Left lung (tissue), 10 donors: ENCODE measurements around the gene PDE3B. TPM values are rescaled to one million over a fixed set of nuclear protein-coding genes. Genes with fewer than 3 reads are reported as not detected.

ENCODE experiments used
- ATAC-seq: fragments of 200-7000 bp; cut with Tn5 transposase; one replicate; pipeline ENCODE4 v1.9.1; 2020; ENCODE audit warnings: moderate library complexity
- DNase-seq, 4 donors: peaks; one replicate each; pipeline ENCODE4 v3.0.0-alpha.2; 2013 to 2020
- H3K27ac ChIP-seq, 2 donors: fragments of 200-600 bp; sonication (generic) in 1 of 2; one replicate each; pipeline versions ENCODE4 v1.5.0 to v1.8.0; 2020 to 2021
- H3K27me3 ChIP-seq, 2 donors: fragments of 200-600 bp; sonication (generic) in 1 of 2; one replicate each; pipeline versions ENCODE4 v1.5.0 to v1.8.0; 2020 to 2021
- H3K36me3 ChIP-seq, 2 donors: fragments of 200-600 bp; sonication (generic) in 1 of 2; one replicate each; pipeline versions ENCODE4 v1.5.0 to v1.8.0; 2020 to 2021
- H3K4me1 ChIP-seq, 2 donors: fragments of 200-600 bp; one replicate each; pipeline ENCODE4 v1.8.0; 2021
- H3K4me3 ChIP-seq, 2 donors: fragments of 200-600 bp; sonication (generic) in 1 of 2; one replicate each; pipeline versions ENCODE4 v1.5.0 to v1.8.0; 2020 to 2021; ENCODE audit warnings: mild to moderate bottlenecking in 1 of 2
- H3K9me3 ChIP-seq, 2 donors: fragments of 200-600 bp; sonication (generic) in 1 of 2; one replicate each; pipeline versions ENCODE4 v1.5.0 to v1.8.0; 2020 to 2021
- CTCF ChIP-seq, 2 donors: fragments of 200-600 bp; sonication (generic) in 1 of 2; IDR thresholded peaks; one replicate each; pipeline versions ENCODE4 v1.5.0 to v1.8.0; 2021; ENCODE audit warnings: antibody characterized with exemption in 2 of 2
- intact Hi-C, 2 donors: fragments of 100-400 bp; cut with DNase I; formaldehyde crosslinking; loops; one replicate each; pipeline versions ENCODE4 v1.11.2 to v1.14.2; 2022
- polyA plus RNA-seq, 6 donors: library from polyadenylated mRNA; unstranded; fragments of 120-200 nt; gene quantifications; one replicate each; pipeline ENCODE4 v1.2.1, GENCODE V29; 2013; ENCODE audit not compliant: insufficient read length in 6 of 6
- total RNA-seq, 2 donors: library from RNA; stranded (reverse); fragmentation: NEBNext Ultra II Directional; extraction: Animal tissue kit (Norgen Biotek cat#: 25700); gene quantifications; one replicate each; pipeline ENCODE4 v1.2.1, GENCODE V29; 2021
- donor health status: DM: no; HTN: yes; CAD: no.
- donor health status: DM: no; HTN: no; CAD: no.

PDE3B gene
- total and polyA plus RNA-seq, 8 donors = 17.0 to 36.2 (median 30.9) TPM

DNA sequence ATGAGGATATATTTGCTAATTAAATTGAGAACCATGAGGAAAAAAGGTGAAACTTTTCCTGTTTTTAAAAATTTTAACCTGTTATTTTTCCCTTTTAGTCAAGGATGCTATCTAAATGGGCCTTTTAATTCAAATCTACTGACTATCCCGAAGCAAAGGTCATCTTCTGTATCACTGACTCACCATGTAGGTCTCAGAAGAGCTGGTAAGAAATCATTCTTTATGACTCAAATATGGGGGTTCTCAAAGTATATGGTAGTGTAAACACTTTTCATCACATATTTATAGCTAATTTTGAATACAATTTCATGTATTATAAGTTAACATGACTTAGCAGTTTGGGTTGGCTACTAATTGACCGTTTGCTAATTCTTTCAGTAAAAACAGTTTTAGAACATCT lies 160.2 kb downstream of the PDE3B start:
- H3K4me1 ChIP-seq = no peaks in the 10 kb centered on the region
- H3K4me3 ChIP-seq = no peak overlapping the region
- H3K27ac ChIP-seq = no peak overlapping the region
- ATAC-seq (no peak), DNase-seq (no peak)
- H3K36me3 ChIP-seq = peaks cover 0 to 6% of the 10 kb centered on the region in 2 donors
- intact Hi-C loops = loop anchor here in 1 of 2 donors (10.0 kb wide), 1 partner anchor 269 kb away; no protein-coding TSS in a partner anchor
- H3K9me3 ChIP-seq = no peaks in the 10 kb centered on the region
- H3K27me3 ChIP-seq = no peaks in the 10 kb centered on the region
- no peak for TF ChIP-seq CTCF (IDR thresholded peaks at IDR 0.05)

GRCh38 chr11:14809466-14809865 lies 165.9 kb downstream of the PDE3B start:
- intact Hi-C loops = loop anchor here in 1 of 2 donors (10.0 kb wide), 1 partner anchor 275 kb away; no protein-coding TSS in a partner anchor
- DNase-seq = no peak
- H3K27ac ChIP-seq = no peak overlapping the region
- H3K4me1 ChIP-seq = peaks cover 0 to 7% of the 10 kb centered on the region in 2 donors
- no peaks in the 10 kb centered on the region for H3K27me3 ChIP-seq
- H3K9me3 ChIP-seq = no peaks in the 10 kb centered on the region
- H3K36me3 ChIP-seq = peaks cover 0 to 6% of the 10 kb centered on the region in 2 donors
- ATAC-seq = no peak
- no peak for TF ChIP-seq CTCF (IDR thresholded peaks at IDR 0.05)
- H3K4me3 ChIP-seq = no peak overlapping the region

GRCh38 chr11:14812757-14813156 lies 169.2 kb downstream of the PDE3B start:
- H3K27me3 ChIP-seq = no peaks in the 10 kb centered on the region
- no peaks in the 10 kb centered on the region for H3K9me3 ChIP-seq
- no peaks in the 10 kb centered on the region for H3K36me3 ChIP-seq
- ATAC-seq (no peak), DNase-seq (no peak)
- H3K4me1 ChIP-seq = peaks cover 0 to 7% of the 10 kb centered on the region in 2 donors
- intact Hi-C loops = no loop called here
- no peak overlapping the region for H3K4me3 ChIP-seq
- TF ChIP-seq CTCF (IDR thresholded peaks at IDR 0.05) = no peak
- no peak overlapping the region for H3K27ac ChIP-seq

DNA sequence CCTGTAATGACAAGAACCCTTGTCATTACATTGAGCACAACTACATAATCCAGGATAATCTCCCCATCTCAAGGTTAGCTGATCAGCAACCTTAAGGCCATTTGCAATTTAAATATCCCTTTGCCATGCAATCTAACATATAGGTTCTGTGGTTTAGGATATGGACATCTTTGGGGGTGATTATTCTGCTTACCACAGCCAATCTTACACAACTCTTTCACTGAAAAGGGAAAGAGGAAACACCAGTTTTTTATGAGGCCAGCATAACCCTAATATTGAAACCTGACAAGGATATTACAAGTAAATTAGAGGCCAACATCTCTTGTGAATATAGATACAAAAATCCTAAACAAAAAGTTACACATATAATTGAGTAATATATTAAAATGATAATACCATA lies 169.9 kb downstream of the PDE3B start:
- H3K36me3 ChIP-seq = no peaks in the 10 kb centered on the region
- TF ChIP-seq CTCF (IDR thresholded peaks at IDR 0.05) = no peak
- DNase-seq (no peak), ATAC-seq (no peak)
- peaks cover 0 to 7% of the 10 kb centered on the region in 2 donors for H3K4me1 ChIP-seq
- H3K4me3 ChIP-seq = no peak overlapping the region
- no peaks in the 10 kb centered on the region for H3K27me3 ChIP-seq
- no peak overlapping the region for H3K27ac ChIP-seq
- no peaks in the 10 kb centered on the region for H3K9me3 ChIP-seq
- intact Hi-C loops = no loop called here

GRCh38 chr11:14818779-14819178 lies 175.2 kb downstream of the PDE3B start:
- Histone ChIP-seq H3K36me3 (peaks cover 0 to 6% of the 10 kb centered on the region in 2 donors), H3K27ac (no peak overlapping the region), H3K27me3 (no peaks in the 10 kb centered on the region), H3K9me3 (no peaks in the 10 kb centered on the region), H3K4me1 (peaks cover 0 to 1% of the 10 kb centered on the region in 2 donors), H3K4me3 (no peak overlapping the region)
- ATAC-seq = no peak
- DNase-seq = no peak
- intact Hi-C loops = no loop called here
- TF ChIP-seq CTCF (IDR thresholded peaks at IDR 0.05) = no peak
